ENCODE data around the gene SH3RF2.
"Not testable (repeated sequence)": the region's sequence is repeated elsewhere in the genome, so short reads cannot be mapped to it uniquely, and the experiment has no call there.

Gene SH3RF2

DNA sequence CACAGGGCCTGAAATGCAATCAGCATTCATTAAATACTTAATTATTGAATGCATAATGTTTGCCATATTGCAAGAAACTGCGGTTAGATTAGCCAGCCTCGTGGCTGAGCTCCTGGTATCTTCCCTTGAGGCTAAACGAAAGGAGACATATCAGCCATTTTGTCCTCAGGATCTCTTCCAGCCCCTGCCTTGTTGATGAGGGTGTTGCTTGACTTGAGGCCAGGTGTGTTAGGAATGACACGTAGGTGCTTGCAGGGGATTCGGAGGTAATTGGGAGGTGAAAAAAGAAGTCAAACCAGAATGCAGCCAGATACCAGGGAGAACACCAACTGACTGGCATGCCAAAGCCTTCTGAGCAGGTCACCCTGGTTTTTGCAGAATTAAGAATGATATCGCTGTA lies 12.5 kb downstream of the SH3RF2 start:
- no peak for DNase-seq (ENCODE audit: low read depth, low spot score)

GRCh38 chr5:145949474-145949873 lies 13.1 kb downstream of the SH3RF2 start:
- no peak for DNase-seq (ENCODE audit: low read depth, low spot score)

DNA sequence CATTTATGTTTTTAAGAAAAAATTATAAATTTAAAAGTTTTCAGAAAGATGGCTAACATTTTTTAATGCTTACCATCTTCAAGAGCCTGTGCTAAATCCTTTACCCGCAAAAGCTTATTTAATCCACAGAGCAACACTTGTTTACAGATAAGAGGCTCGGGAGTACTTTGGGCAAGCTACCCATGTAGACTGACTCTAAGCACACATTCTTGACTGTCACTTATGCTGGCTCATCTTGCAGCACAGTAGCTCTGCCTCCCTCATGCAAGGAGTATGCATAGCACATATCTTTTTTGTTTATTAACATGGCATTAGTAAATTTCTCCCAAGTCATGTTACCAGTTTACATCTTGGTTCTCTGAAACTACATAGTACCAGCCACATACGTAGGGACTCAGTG lies 14.7 kb downstream of the SH3RF2 start:
- no peak for DNase-seq (ENCODE audit: low read depth, low spot score)

DNA sequence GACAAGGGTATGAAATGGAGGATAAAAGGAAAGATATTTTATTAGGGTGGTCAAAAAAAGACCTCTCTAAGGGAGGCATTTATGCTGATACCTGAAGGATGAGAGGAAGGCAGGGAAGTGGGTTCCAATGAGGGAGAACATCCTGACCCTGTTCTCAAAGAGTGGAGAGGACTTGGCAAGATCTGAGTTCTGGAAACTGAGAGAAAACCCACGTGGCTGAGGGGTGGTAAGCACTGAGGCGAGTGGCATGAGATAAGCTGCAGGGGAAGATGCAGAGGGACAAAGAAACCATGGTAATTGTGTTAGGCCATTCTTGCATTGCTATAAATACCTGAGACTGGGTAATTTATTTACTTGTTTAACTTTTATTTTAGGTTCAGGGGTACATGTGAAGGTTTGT lies 16.8 kb downstream of the SH3RF2 start:
- DNase-seq (ENCODE audit: low read depth, low spot score) = no peak

DNA sequence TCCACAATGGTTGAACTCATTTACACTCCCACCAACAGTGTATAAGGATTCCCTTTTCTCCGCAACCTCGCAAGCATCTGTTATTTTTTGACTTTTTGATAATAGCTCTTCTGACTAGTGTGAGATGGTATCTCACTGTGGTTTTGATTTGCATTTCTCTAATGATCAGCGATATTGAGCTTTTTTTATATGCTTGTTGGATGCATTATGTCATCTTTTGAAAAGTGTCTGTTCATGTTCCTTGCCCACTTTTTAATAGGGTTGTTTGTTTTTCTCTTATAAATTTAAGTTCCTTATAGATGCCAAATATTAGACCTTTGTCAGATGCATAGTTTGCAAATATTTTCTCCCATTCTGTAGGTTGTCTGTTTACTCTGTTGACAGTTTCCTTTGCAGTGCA lies 17.8 kb downstream of the SH3RF2 start:
- not testable (repeated sequence) for DNase-seq (ENCODE audit: low read depth, low spot score)

DNA sequence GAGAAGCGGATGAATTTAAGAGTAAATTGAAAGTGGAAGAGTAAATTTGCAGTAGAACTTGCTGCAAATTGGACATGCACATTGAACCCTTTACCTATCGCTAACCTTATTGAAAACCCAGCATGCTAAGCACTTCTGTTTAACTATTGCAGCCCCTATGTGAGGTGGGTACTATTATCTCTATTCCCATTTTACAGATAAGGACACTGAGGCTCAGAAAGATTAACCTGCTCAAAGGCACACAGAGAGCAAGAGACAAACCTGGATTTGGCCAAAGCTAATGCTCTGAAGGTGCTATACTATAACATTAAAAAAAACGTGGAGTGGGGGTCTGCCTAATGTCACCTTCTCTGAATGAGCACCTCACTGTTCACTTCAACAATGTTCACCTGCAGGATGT lies 21.0 kb downstream of the SH3RF2 start:
- DNase-seq (ENCODE audit: low read depth, low spot score) = no peak

- no peak for DNase-seq (ENCODE audit: low read depth, low spot score)
These were observed 22.1 kb downstream of the SH3RF2 start for GRCh38 chr5:145958436-145958835.

DNA sequence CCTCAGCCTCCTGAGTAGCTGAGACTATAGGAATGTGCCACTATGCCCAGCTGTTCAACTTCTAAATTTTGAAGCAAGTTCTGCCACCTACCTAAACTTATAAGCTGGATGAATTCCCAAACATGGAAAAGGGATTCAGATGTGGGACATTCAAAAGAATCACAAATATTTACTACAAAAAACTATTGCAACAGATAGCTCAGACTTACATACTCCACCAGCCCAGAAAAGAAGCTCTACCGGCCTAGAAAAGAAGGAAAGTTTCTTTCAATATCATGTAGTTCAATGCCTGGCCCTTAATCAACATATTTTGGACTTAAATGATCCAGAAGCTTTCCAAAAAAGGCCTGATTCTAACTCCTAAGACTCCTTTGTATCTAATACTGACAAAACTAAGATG lies 23.8 kb downstream of the SH3RF2 start:
- no peak for DNase-seq (ENCODE audit: low read depth, low spot score)

DNA sequence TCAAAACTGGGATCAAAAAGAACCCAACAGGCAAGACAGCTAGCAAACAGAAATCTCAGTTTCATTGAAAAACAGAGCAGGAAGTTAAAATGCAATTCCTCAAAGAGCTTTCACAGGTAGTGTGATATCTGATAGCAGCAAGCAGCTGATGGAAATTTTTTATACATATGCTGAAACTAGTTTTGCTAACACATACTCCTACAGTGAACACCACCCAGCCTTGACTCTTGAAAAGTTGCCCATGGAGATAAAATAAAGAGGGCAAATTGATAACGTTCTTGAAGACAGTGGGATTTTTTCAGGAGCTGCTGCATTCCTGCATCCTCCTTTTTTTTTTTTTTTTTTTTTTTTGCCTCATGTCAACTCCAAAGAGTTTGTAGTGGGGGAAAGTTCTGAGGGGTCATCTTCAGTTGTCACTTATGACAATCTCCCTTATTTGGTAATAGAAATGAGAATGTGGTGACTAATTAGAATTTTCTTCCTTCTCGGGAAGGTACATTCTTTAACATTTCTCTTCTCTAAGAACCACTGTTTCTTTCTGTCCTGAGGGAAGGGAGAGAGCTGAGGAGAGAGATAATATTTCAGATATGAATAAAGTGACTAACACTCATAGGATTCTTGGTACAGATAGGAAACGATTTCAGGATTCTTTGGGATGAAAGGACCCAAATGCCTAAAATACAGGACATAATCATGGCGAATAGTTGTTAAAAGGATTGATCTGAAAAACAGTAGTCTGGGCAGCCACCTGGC lies 24.6 kb downstream of the SH3RF2 start:
- DNase-seq (ENCODE audit: low read depth, low spot score) = no peak

GRCh38 chr5:145962001-145962400 lies 25.6 kb downstream of the SH3RF2 start:
- no peak for DNase-seq (ENCODE audit: low read depth, low spot score)

DNA sequence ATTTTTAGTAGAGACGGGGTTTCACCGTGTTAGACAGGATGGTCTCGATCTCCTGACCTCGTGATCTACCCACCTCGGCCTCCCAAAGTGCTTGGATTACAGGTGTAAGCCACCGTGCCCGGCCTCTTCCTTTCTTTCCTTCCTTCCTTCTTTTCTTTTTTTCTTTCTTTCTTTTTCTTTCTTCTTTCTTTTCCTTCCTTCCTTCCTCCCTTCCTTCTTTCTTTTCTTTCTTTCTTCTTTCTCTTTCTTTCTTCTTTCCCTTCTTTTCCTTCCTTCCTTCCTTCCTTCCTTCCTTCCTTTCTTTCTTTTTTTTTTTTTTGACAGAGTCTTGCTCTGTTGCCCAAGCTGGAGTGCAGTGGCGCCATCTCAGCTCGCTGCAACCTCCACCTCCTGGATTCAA lies 27.6 kb downstream of the SH3RF2 start:
- DNase-seq (ENCODE audit: low read depth, low spot score) = not testable (repeated sequence)

DNA sequence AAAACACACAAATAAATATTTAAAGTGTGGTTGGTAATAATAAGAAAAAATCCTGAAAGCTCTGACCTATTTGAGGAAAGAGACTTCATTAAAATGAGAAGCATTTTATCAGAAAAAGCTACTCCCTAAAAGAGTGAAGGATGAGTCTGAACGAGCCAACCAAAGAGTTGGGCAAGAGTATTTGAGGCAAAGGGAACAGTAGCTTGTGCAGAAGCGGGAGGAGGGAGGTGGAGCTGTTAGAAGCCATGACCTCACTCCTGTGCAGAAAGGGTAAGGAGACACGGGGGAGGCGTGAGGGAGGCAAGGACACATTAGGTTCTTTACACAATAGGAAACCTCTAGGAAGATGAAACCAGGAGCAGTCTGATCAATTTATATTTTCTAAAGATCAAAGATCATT lies 29.4 kb downstream of the SH3RF2 start:
- no peak for DNase-seq (ENCODE audit: low read depth, low spot score)

GRCh38 chr5:145967296-145967695 lies 30.9 kb downstream of the SH3RF2 start:
- no peak for DNase-seq (ENCODE audit: low read depth, low spot score)

DNA sequence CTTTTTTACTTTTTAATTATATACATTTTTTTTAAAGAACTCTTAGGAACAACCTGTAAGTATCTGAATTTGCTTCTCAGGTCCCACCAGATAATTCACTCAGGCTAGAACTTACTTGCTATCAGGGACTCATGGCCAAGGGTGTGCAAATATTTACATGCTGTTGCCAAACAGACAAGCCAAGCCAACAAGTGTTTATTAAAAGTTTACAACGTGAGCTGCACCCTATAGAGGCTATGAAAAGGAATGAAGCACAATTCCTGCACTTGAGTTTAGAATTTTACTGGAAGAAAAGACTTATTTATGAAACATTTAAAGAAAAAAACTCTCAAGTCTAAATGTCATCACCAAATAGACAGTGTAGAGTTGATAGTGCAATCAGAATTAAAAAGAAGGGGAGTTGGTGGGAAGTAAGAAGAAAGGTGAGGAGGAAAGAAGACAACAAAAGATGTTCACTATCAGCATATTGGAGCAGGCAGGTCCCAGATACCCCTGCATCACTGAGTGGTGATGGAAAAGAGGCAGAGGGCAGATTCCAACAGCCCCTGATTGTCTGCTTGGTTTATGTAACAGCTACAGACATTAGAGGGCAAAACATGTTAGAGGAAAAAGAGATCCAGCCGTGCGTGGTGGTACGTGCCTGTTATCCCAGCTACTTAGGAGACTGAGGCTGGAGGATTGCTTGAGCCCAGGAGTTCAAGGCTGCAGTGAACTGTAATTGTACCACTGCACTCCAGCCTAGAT lies 32.8 kb downstream of the SH3RF2 start:
- DNase-seq (ENCODE audit: low read depth, low spot score) = no peak

GRCh38 chr5:145969714-145970092 lies 33.3 kb downstream of the SH3RF2 start:
- no peak for DNase-seq (ENCODE audit: low read depth, low spot score)

DNA sequence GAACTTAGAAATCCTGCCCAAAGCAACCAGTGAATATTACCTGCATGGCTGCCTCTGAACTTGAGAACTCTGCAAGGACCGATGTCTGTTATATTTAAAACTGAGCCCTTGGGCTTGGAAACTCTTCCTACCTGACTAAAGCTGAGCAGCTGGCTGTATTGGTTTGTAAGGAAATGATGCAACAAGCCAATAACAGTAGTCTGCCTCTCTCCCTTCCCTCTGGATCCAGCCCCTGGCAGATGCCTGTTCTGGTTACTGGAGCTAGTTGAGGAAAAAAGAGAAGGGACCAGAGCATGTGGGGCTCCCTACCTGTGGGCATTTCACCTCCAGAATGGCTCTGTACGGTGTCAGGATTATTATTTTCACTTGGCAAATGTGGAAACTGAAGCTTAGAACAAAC lies 34.7 kb downstream of the SH3RF2 start:
- no peak for DNase-seq (ENCODE audit: low read depth, low spot score)

DNA sequence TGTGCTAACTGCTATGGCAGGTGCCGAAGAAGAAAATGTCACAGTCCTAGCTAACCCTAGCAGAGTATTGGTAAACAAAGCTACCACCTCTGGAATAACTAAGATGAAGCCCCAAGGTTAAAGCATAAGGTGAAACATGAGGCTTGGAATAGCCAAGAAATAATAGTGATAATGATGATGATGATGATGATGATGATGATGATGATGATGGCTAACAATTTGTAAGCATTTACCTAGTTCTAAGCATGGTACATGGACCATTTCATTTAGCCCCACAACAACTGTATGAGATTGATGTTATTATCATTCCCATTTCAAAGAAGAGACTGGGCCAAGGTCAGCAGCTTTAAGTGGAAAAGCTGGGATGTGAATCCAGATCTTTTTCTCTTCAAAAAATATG lies 35.3 kb downstream of the SH3RF2 start:
- DNase-seq (ENCODE audit: low read depth, low spot score) = no peak

- no peak for DNase-seq (ENCODE audit: low read depth, low spot score)
These were observed 38.6 kb downstream of the SH3RF2 start for GRCh38 chr5:145975001-145975360.

DNA sequence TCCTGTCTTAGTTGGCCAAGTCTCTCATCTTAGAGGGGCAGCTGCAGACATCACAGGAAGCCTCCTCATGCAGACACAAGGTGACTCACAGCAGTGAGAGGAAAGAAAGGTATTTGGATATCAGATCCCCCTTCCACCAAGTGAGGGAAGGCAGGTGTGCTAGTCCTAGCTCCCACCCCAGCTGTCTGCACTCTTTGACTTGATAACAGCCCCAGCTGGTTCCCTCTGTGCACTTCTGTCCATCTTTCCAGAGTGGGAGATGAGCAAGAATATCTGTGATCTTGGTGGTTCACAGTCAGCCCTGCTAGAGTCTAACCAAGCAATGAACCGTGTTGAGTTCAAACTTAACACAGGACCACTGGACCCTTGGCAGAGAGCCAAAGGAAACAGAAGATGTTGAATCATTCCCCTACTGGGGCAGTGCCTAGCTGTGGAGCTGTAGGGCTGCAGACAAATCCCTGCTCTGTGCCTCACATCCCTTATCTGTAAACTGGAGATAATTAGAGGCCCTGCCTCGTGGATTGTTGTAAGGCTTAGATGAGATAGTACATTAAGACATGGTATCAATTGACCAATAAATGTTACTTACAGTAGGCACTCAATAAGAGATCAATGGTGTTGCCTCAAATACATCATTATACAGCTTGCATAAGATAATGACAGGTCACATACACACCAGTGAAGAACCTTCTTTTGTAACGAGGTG lies 39.1 kb downstream of the SH3RF2 start:
- DNase-seq (ENCODE audit: low read depth, low spot score) = peak; percentile 92

DNA sequence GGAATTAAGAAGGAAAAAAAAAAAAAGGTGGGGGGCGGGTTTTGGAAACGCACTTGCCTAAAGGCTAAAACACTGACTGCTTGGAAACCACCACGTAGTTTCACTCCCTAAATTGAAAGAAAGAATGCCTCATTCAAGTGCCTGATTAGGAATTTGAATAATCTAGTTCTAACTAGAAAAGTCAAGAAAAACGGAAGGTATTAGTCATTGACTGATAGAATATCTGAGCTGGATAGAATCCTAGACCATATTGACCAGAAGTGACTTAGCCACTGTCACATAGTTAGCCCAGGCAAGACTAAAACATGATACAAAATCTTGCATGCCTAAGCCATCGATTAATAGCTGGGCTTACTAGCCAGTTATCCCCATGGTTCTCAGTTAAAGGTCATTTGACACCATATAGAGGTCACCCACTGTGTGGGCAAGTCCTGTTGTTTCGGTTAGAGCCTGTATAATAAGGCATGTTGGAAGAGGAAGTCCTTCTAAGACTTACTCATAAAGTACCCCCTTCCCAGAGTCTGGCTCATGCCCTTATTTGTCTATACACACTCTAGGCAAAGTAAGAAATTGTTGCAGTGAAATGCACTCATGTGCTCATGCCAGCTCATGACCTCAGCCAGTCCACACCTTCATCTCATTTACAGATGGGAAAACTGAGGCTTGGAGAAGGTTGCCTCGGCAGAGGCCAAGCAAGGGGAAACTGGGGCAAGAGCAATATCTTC lies 40.2 kb downstream of the SH3RF2 start:
- peak; percentile 76 for DNase-seq (ENCODE audit: low read depth, low spot score)

DNA sequence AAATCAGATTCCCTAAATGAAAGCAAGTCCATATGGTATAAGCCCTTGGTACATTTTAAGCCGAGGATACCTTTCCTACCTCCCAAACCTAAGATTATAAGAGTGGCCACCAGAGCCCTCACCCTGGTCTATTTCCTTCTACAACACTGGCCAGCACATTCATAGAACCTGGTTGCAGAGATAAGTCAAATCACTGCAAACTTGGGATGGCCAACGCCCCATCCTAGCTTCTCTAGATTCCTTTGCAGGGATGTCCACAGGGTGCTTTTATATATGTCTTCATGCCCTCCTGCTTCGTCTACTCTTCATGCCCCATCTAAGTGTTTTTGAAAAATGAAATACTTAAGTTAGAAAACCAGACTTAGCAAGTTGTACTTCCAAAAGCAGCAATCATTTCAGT lies 41.8 kb downstream of the SH3RF2 start:
- DNase-seq (ENCODE audit: low read depth, low spot score) = no peak

GRCh38 chr5:145978708-145979107 lies 42.3 kb downstream of the SH3RF2 start:
- DNase-seq (ENCODE audit: low read depth, low spot score) = peak; percentile 53
